K562 (cell line): ENCODE data around the gene C1orf167. TPM values are rescaled to one million over a fixed set of nuclear protein-coding genes. Genes with fewer than 3 reads are reported as not detected.
A peak's percentile ranks its signal among the peaks of the same experiment; 100 is the strongest.

Experiments
- ARHGAP35 ChIP-seq: fragments of 450-650 bp; IDR thresholded peaks from 2 replicates; pipeline ENCODE4 v1.6.1; 2018; ENCODE audit not compliant: partially characterized antibody
- ATF1 ChIP-seq, 2 experiments: fragments of 450-650 bp in 1 of 2; IDR thresholded peaks; 2 replicates each; pipeline ENCODE4 v1.6.1; 2016; ENCODE audit warnings: missing compliant biosample characterization in 1 of 2, missing genetic modification characterization in 1 of 2
- ATF7 ChIP-seq: fragments of 450-650 bp; IDR thresholded peaks from 2 replicates; pipeline ENCODE4 v1.7.1; 2014; ENCODE audit warnings: mild to moderate bottlenecking, moderate library complexity
- CBFA2T3 ChIP-seq: fragments of 450-650 bp; IDR thresholded peaks from 2 replicates; pipeline ENCODE4 v1.6.1; 2017
- CHD7 ChIP-seq: fragments of 200-600 bp; sonication (generic); IDR thresholded peaks from one replicate; pipeline ENCODE4 v1.6.1; 2012; ENCODE audit warnings: mild to moderate bottlenecking, low read depth, low read length, inconsistent platforms
- CXXC5 ChIP-seq: fragments of 250-450 bp; sonication (Bioruptor Pico); IDR thresholded peaks from 2 replicates; pipeline ENCODE4 v1.8.0; 2022; ENCODE audit warnings: inconsistent platforms, mild to moderate bottlenecking, moderate library complexity
- ETV1 ChIP-seq: fragments of 450-650 bp; conservative IDR thresholded peaks from 2 replicates; pipeline ENCODE4 v1.6.1; 2016; ENCODE audit warnings: missing genetic modification characterization, control low read depth, low read depth, missing compliant biosample characterization
- ETV5 ChIP-seq: sonication (generic); formaldehyde crosslinking; IDR thresholded peaks from 2 replicates; pipeline ENCODE4 v1.4.0; 2020; ENCODE audit warnings: low read depth, mild to moderate bottlenecking, missing genetic modification reagents
- FOXK2 ChIP-seq, 2 experiments: fragments of 450-650 bp; IDR thresholded peaks in 1 of 2; conservative IDR thresholded peaks in 1 of 2; 2 replicates each; pipeline ENCODE4 v1.6.1; 2016; ENCODE audit warnings: low read depth in 2 of 2, mild to moderate bottlenecking in 1 of 2
- PYGO2 ChIP-seq: fragments of 450-650 bp; IDR thresholded peaks from 2 replicates; pipeline ENCODE4 v1.6.1; 2016; ENCODE audit warnings: mild to moderate bottlenecking, missing genetic modification characterization, moderate library complexity, missing compliant biosample characterization
- RFX1 ChIP-seq: fragments of 450-650 bp; IDR thresholded peaks from 2 replicates; pipeline ENCODE4 v1.6.1; 2016; ENCODE audit warnings: mild to moderate bottlenecking, moderate library complexity
- SP2 ChIP-seq: IDR thresholded peaks from 2 replicates; pipeline ENCODE4 v1.6.1; 2011; ENCODE audit warnings: mild to moderate bottlenecking, low read depth, low read length, moderate library complexity; ENCODE audit not compliant: poor library complexity, severe bottlenecking; ENCODE audit errors: extremely low read depth
- STAT5B ChIP-seq: fragments of 250-450 bp; sonication (Bioruptor Pico); IDR thresholded peaks from 2 replicates; pipeline ENCODE4 v1.8.0; 2021; ENCODE audit warnings: mild to moderate bottlenecking, inconsistent platforms
- ZNF217 ChIP-seq: sonication (generic); formaldehyde crosslinking; IDR thresholded peaks from 2 replicates; pipeline ENCODE4 v1.8.0; 2022; ENCODE audit warnings: mild to moderate bottlenecking, missing genetic modification reagents
- ZNF3 ChIP-seq: fragments of 250-450 bp; sonication (Bioruptor Pico); IDR thresholded peaks from 2 replicates; pipeline ENCODE4 v1.5.0; 2021; ENCODE audit warnings: mild to moderate bottlenecking, moderate library complexity
- polyA plus RNA-seq, 8 experiments: library from polyadenylated mRNA; depleted of rRNA in 4 of 8; stranded (reverse) in 5 of 8; unstranded in 3 of 8; fragments of >200 nt; fragmentation: Nextera tagmentation in 2 of 8; fragmentation: Illumina TruSeq in 1 of 8; extraction: Ambion mirVana in 2 of 8; extraction: Trizol in 1 of 8; gene quantifications; 2 replicates each; pipeline versions ENCODE4 v1.2.1 to v1.2.3, GENCODE V29; 2011 to 2014; ENCODE audit warnings: inconsistent platforms in 1 of 8, missing spikeins in 1 of 8
- total RNA-seq, 7 experiments: library from RNA; depleted of rRNA in 6 of 7; stranded (reverse); fragments of >200 nt in 6 of 7; fragmentation: Illumina TruSeq in 2 of 7; extraction: Trizol in 2 of 7; gene quantifications; 2 replicates each; pipeline versions ENCODE4 v1.2.1 to v1.2.3, GENCODE V29; 2011 to 2021; ENCODE audit warnings: low replicate concordance in 1 of 7

Gene C1orf167
- total and polyA plus RNA-seq, 9 of the 15 experiments (the other 6 are each of a cell fraction or from before 2014, with no cell fraction given): 0.22 to 0.86 (median 0.31) TPM; not detected in 2

GRCh38 chr1:11787251-11787803, 25.3 kb downstream of the C1orf167 start (continued):
- 0 out of 2 replicates have a peak, but pooled peaks have one; percentile 9 for TF ChIP-seq ETV1 (tag)
- TF ChIP-seq ATF1 (CRISPR knock-in tag; IDR thresholded peaks at IDR 0.05): no peak
- no peak for TF ChIP-seq ATF1 (tag; IDR thresholded peaks at IDR 0.05)
- TF ChIP-seq ARHGAP35: no peak
- TF ChIP-seq RFX1: no peak
- no peak for TF ChIP-seq CBFA2T3
- TF ChIP-seq ZNF217 (CRISPR knock-in tag): no peak
- TF ChIP-seq PYGO2 (tag): no peak
- TF ChIP-seq CHD7: no peak
- no peak for TF ChIP-seq ZNF3
- TF ChIP-seq CXXC5 (CRISPR knock-in tag): peak; percentile 40
- TF ChIP-seq ATF7: no peak
- no peak for TF ChIP-seq SP2
- TF ChIP-seq FOXK2 (conservative IDR thresholded peaks at IDR 0.05 in 1 of 2, IDR thresholded peaks at IDR 0.05 in 1 of 2; ENCODE audit: low read depth in 2 of 2): no peak
- TF ChIP-seq STAT5B: no peak
- TF ChIP-seq ETV5 (CRISPR knock-in tag): no peak; the same call in 1 of the 2 replicates
